Erythroblast (primary cell): ENCODE measurements around the gene GBF1.

Experiments
- GATA1 ChIP-seq: IDR thresholded peaks from 2 replicates; pipeline ENCODE4 v1.6.1; 2011; ENCODE audit warnings: low read depth, mild to moderate bottlenecking, control low read depth, low read length, moderate library complexity
- POLR2A ChIP-seq: IDR thresholded peaks from 2 replicates; pipeline ENCODE4 v1.6.1; 2011; ENCODE audit warnings: mild to moderate bottlenecking, low read length

GRCh38 chr10:102230861-102231356 is 14.4 kb upstream of the GBF1 start:
- TF ChIP-seq POLR2A, result no peak
- no peak for TF ChIP-seq GATA1
